Fibroblast of lung (primary cell): ENCODE measurements around the gene SMAGP. TPM values are rescaled to one million over a fixed set of nuclear protein-coding genes. Genes with fewer than 3 reads are reported as not detected.
"Not testable (repeated sequence)": the region's sequence is repeated elsewhere in the genome, so short reads cannot be mapped to it uniquely, and the experiment has no call there.

Experiments
- DNase-seq, 2 donors: peaks; one replicate each; pipeline versions ENCODE4 v3.0.0 to v3.0.0-alpha.2; 2010; ENCODE audit warnings: low read depth in 2 of 2
- H2AFZ ChIP-seq: 2 replicates; pipeline ENCODE4 v1.5.1; 2012; ENCODE audit warnings: low read length, control low read depth, inconsistent platforms
- H3K27ac ChIP-seq: 2 replicates; pipeline ENCODE4 v1.5.1; 2011; ENCODE audit warnings: low read length, control low read depth; ENCODE audit not compliant: insufficient read depth
- H3K27me3 ChIP-seq: 2 replicates; pipeline ENCODE4 v1.5.1; 2011; ENCODE audit warnings: mild to moderate bottlenecking, low read length; ENCODE audit not compliant: control insufficient read depth, insufficient read depth
- H3K36me3 ChIP-seq: 2 replicates; pipeline ENCODE4 v1.5.1; 2011; ENCODE audit warnings: low read length; ENCODE audit not compliant: control insufficient read depth, insufficient read depth
- H3K4me1 ChIP-seq: 2 replicates; pipeline ENCODE4 v1.5.1; 2011; ENCODE audit warnings: low read length; ENCODE audit not compliant: control insufficient read depth, insufficient read depth; ENCODE audit errors: extremely low read depth
- H3K4me2 ChIP-seq: 2 replicates; pipeline ENCODE4 v1.5.1; 2011; ENCODE audit warnings: low read length, control low read depth; ENCODE audit not compliant: insufficient read depth; ENCODE audit errors: extremely low read depth
- H3K4me3 ChIP-seq, 4 experiments: fragments of 200-600 bp in 1 of 4; sonication (generic) in 1 of 4; replicated peaks in 1 of 4; 2 replicates each; pipeline ENCODE4 v1.5.1; 2011 to 2016; ENCODE audit warnings: low read length in 4 of 4, low read depth in 3 of 4, mild to moderate bottlenecking in 3 of 4, control low read depth in 2 of 4, inconsistent platforms in 1 of 4, mixed read lengths in 1 of 4; ENCODE audit not compliant: insufficient read depth in 1 of 4; ENCODE audit errors: control extremely low read depth in 1 of 4
- H3K79me2 ChIP-seq: 2 replicates; pipeline ENCODE4 v1.5.1; 2012; ENCODE audit warnings: mild to moderate bottlenecking, low read length, inconsistent platforms; ENCODE audit not compliant: control insufficient read depth, insufficient read depth
- H3K9ac ChIP-seq: 2 replicates; pipeline ENCODE4 v1.5.1; 2011; ENCODE audit warnings: mild to moderate bottlenecking, low read length, control low read depth; ENCODE audit not compliant: insufficient read depth
- H3K9me3 ChIP-seq: 2 replicates; pipeline ENCODE4 v1.5.1; 2012; ENCODE audit warnings: low read depth, low read length; ENCODE audit not compliant: control insufficient read depth, insufficient read depth
- H4K20me1 ChIP-seq: 2 replicates; pipeline ENCODE4 v1.5.1; 2011; ENCODE audit warnings: low read length; ENCODE audit not compliant: control insufficient read depth, insufficient read depth; ENCODE audit errors: extremely low read depth
- EZH2 ChIP-seq: IDR thresholded peaks from 2 replicates; pipeline ENCODE4 v1.5.1; 2012; ENCODE audit warnings: low read length, control low read depth, mild to moderate bottlenecking; ENCODE audit errors: missing control alignments
- polyA plus RNA-seq, 2 donors: library from polyadenylated mRNA; depleted of rRNA in 1 of 2; stranded (reverse) in 1 of 2; unstranded in 1 of 2; fragments of >200 nt; gene quantifications; 2 replicates each; pipeline ENCODE4 v1.2.1, GENCODE V29; 2011 to 2012; ENCODE audit warnings: missing spikeins in 1 of 2
- total RNA-seq: library from RNA; depleted of rRNA; stranded (reverse); fragments of >200 nt; gene quantifications from 2 replicates; pipeline ENCODE4 v1.2.1, GENCODE V29; 2014
- TF ChIP-seq, protein P1 (sequence below), 2 donors: IDR thresholded peaks in 1 of 2; conservative IDR thresholded peaks in 1 of 2; 1 replicate in 1 of 2; 2 replicates in 1 of 2; pipeline ENCODE4 v1.5.1; 2011 to 2012; ENCODE audit warnings: low read length in 2 of 2, control low read depth in 1 of 2, inconsistent platforms in 1 of 2, low read depth in 1 of 2, mild to moderate bottlenecking in 1 of 2

SMAGP gene
- total and polyA plus RNA-seq, 2 donors (not counting 1 experiment from before 2014, with no cell fraction given): 11.6 to 20.5 TPM

DNA sequence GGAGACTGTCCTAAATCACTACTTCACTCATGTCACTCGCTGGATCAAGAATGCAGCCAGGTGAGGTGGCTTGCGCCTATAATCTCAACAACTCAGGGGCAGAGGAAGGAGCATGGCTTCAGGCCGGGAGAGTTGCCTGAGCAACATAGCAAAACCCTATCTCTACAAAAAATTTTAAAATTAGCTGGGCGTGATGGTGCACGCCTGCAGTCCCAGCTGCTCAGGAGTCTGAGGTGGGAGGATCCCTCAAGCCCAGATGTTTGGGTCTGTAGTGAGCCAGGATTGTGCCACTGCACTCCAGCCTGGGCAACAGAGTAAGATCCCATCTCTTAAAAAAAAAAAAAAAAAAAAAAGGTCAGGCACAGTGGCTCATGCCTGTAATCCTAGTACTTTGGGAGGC, 5.9 kb downstream of the SMAGP start:
- Histone ChIP-seq H3K27ac (no peak overlapping the region), H3K9me3 (no peaks in the 10 kb centered on the region), H4K20me1 (no peaks in the 10 kb centered on the region), H3K36me3 (no peaks in the 10 kb centered on the region), H3K27me3 (no peaks in the 10 kb centered on the region), H3K4me1 (no peaks in the 10 kb centered on the region), H3K4me2 (no peak overlapping the region), H3K9ac (no peak overlapping the region), H3K4me3 (no peak overlapping the region), H3K79me2 (peaks cover 18% of the 10 kb centered on the region), H2AFZ (no peak overlapping the region)
- DNase-seq: no peak
- no peak for TF ChIP-seq EZH2
- TF ChIP-seq, protein P1, sequence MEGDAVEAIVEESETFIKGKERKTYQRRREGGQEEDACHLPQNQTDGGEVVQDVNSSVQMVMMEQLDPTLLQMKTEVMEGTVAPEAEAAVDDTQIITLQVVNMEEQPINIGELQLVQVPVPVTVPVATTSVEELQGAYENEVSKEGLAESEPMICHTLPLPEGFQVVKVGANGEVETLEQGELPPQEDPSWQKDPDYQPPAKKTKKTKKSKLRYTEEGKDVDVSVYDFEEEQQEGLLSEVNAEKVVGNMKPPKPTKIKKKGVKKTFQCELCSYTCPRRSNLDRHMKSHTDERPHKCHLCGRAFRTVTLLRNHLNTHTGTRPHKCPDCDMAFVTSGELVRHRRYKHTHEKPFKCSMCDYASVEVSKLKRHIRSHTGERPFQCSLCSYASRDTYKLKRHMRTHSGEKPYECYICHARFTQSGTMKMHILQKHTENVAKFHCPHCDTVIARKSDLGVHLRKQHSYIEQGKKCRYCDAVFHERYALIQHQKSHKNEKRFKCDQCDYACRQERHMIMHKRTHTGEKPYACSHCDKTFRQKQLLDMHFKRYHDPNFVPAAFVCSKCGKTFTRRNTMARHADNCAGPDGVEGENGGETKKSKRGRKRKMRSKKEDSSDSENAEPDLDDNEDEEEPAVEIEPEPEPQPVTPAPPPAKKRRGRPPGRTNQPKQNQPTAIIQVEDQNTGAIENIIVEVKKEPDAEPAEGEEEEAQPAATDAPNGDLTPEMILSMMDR (conservative IDR thresholded peaks at IDR 0.05 in 1 of 2, IDR thresholded peaks at IDR 0.05 in 1 of 2; ENCODE audit: low read depth in 1 of 2, low read length in 2 of 2): no peak

DNA sequence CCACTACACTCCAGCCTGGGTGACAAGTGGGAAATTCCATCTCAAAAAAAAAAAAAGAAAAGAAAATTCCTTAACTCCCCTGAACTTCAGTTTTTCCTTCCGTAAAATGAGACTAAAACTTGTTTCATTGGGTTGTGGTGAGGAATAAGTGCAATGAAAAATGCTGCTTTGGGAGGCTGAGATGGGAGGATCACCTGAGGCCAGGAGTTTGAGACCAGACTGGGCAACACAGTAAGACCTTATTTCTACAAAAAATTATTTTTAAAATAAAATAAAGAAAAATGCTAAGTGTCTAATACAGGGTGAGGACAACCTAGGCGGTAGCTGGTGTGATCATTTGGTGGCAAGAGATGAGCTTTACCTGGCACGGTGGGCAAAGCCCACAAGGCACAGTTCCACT, 6.9 kb downstream of the SMAGP start:
- no peaks in the 10 kb centered on the region for H3K36me3 ChIP-seq
- H4K20me1 ChIP-seq: no peaks in the 10 kb centered on the region
- TF ChIP-seq, protein P1 (conservative IDR thresholded peaks at IDR 0.05 in 1 of 2, IDR thresholded peaks at IDR 0.05 in 1 of 2; ENCODE audit: low read depth in 1 of 2, low read length in 2 of 2): no peak
- no peak for TF ChIP-seq EZH2
- DNase-seq: no peak
- H3K79me2 ChIP-seq: peaks cover 14% of the 10 kb centered on the region
- no peaks in the 10 kb centered on the region for H3K4me1 ChIP-seq
- no peak overlapping the region for H3K4me3 ChIP-seq
- H2AFZ ChIP-seq: no peak overlapping the region
- H3K4me2 ChIP-seq: no peak overlapping the region
- H3K27ac ChIP-seq: no peak overlapping the region
- no peaks in the 10 kb centered on the region for H3K9me3 ChIP-seq
- no peak overlapping the region for H3K9ac ChIP-seq
- no peaks in the 10 kb centered on the region for H3K27me3 ChIP-seq

DNA sequence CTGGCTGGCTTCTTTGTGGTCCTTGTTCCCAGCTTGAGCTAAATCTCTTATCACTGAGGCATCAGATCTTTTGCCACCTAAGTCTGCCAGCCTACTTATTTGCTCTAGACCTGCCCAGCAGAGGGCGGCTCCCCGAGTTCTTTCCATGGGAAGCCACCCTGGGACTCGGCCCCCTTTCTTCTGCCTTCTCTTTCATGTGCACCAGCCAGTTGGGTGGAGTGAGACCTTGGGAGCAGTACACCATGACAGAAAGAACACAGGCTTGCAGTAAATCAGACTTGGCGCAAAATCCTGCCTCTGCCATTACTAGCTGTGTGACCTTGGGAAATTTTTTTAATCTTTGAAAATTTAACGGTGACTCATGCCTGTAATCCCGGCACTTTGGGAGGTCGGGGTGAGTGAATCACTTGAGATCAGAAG, 7.4 kb downstream of the SMAGP start:
- Histone ChIP-seq H3K79me2 (peaks cover 11% of the 10 kb centered on the region), H3K27ac (no peak overlapping the region), H3K4me2 (no peak overlapping the region), H2AFZ (no peak overlapping the region), H4K20me1 (no peaks in the 10 kb centered on the region), H3K4me3 (no peak overlapping the region), H3K9me3 (no peaks in the 10 kb centered on the region), H3K4me1 (no peaks in the 10 kb centered on the region), H3K36me3 (no peaks in the 10 kb centered on the region), H3K9ac (no peak overlapping the region), H3K27me3 (no peaks in the 10 kb centered on the region)
- DNase-seq: peak; percentile 54 to 67
- TF ChIP-seq, protein P1 (conservative IDR thresholded peaks at IDR 0.05 in 1 of 2, IDR thresholded peaks at IDR 0.05 in 1 of 2; ENCODE audit: low read depth in 1 of 2, low read length in 2 of 2): peak; percentile 23 to 57
- no peak for TF ChIP-seq EZH2

DNA sequence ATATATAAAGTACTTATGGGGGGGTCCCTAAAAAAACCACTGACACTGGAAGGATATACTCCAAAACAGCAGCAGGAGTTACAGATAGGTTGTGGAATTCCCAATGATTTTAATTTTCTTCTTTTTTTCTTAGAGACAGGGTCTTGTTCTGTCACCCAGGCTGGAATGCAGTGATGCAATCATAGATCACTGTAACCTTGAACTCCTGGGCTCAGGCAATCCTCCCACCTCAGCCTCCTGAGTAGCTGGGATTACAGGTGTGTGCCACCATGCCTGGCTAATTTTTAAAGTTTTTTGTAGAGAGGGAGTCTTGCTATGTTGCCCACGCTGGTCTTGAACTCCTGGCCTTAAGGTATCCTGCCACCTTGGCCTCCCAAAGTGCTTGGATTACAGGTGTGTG, 10.6 kb downstream of the SMAGP start:
- H3K36me3 ChIP-seq, H3K27ac ChIP-seq, H2AFZ ChIP-seq, DNase-seq, H3K79me2 ChIP-seq, H3K27me3 ChIP-seq, H3K4me1 ChIP-seq, H3K9ac ChIP-seq, H3K4me3 ChIP-seq, H4K20me1 ChIP-seq, H3K9me3 ChIP-seq, H3K4me2 ChIP-seq: not testable (repeated sequence)
